Stimulated activated CD4-positive, alpha-beta T cell treated with anti-CD3 and anti-CD28 coated beads, TNF-alpha, amount 100 ng/mL, for 4 hours (primary cell): ENCODE measurements around the gene ADCK1.
"Not testable (repeated sequence)": the region's sequence is repeated elsewhere in the genome, so short reads cannot be mapped to it uniquely, and the experiment has no call there.

Source experiments
- DNase-seq, 3 experiments: peaks; one replicate each; pipeline ENCODE4 v3.0.0-alpha.2; 2020; ENCODE audit warnings: low read depth in 3 of 3

Gene ADCK1, protein sequence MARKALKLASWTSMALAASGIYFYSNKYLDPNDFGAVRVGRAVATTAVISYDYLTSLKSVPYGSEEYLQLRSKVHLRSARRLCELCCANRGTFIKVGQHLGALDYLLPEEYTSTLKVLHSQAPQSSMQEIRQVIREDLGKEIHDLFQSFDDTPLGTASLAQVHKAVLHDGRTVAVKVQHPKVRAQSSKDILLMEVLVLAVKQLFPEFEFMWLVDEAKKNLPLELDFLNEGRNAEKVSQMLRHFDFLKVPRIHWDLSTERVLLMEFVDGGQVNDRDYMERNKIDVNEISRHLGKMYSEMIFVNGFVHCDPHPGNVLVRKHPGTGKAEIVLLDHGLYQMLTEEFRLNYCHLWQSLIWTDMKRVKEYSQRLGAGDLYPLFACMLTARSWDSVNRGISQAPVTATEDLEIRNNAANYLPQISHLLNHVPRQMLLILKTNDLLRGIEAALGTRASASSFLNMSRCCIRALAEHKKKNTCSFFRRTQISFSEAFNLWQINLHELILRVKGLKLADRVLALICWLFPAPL

DNA sequence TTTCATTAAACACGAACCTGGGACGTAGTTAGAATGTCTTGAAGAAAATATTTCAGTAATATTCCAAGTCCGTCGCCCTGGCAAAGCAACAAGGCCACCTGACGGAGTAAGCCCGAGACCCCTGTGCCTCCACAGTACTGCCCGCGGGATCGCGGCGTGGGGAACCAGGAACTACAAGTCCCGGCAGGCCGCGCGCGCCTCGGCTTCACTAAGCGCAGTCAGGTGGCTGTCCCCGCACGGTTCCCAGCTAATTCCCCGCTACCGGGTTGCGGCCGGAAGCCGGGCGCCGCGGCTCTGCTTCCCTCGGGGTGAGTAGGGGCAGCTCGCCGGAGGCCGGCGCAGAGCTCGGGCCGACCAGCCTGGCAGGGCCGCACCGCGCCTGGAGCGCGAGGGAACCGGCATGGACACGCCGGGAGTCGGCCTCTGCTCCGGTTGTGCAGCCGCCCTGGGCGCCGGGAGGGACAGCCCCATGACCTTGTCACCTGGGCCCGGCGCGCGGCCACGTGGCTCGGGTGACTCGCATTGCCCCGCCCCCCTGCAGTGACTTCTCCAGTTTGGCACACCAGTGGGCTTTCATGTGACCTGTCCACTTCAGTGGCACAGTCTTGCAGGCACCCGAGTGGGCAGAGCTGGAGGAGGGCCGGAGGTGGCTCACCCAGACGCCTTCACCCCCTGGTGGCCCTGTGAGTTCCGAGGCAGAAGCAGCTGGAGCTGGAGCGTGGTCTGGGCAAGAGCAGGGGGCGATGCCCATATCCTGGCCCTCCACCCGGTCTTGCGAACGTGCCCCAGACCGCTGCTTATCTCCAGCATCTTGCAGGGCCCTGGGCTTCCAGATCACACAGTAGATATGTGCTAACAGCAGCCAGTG is at the start of gene ADCK1:
Gene ADCK1 (plus strand): TSS at position 247 of the 868 bp plus-strand sequence. CDS start 18,870 bp downstream, outside the sequence.
- peak; percentile 71 to 88 (median 80) for DNase-seq

GRCh38 chr14:77752266-77752665 is 47.6 kb upstream of the ADCK1 start:
- no peak for DNase-seq

DNA sequence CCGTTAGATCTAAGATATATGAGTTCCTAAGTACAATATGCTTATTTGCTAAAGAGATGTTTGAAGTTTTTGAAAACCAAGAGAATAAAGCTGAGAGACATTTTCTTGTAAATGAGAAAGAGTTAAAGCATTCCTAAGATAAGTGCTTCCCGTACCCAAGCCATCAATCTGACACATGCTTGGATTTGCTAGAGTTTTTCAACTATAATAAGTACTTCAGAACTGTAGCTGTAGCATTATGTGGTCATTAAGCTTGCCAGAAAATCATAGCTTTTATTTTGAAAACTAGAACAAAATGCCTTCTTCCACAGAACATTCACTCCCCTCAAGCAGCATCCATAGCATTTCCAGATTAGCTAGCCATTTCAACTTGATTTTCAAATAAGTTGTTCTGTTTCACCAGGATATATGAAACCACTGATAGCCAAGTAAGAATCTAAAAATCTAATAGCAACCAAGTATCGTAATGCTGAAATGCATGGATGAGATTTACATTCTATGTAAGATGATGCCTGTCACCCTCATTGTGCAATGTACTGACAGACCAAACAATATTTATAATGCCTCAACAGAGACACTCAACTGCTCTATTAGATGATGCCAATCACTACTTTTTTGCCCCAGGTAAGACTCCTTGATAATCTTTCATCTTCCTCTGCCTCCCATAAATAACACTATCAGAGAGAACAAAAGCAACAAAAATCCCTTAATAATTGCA is 47.0 kb upstream of the ADCK1 start:
- DNase-seq: no peak

GRCh38 chr14:77760381-77761204 is 39.3 kb upstream of the ADCK1 start, which contains the start of gene SNW1:
TSS of gene SNW1 (minus strand) at chr14:77761156. CDS start at chr14:77761127, 29 bp downstream.
- peak; percentile 68 to 86 (median 77) for DNase-seq

- DNase-seq: no peak
Measured at GRCh38 chr14:77761205-77761931, 38.5 kb upstream of the ADCK1 start.

DNA sequence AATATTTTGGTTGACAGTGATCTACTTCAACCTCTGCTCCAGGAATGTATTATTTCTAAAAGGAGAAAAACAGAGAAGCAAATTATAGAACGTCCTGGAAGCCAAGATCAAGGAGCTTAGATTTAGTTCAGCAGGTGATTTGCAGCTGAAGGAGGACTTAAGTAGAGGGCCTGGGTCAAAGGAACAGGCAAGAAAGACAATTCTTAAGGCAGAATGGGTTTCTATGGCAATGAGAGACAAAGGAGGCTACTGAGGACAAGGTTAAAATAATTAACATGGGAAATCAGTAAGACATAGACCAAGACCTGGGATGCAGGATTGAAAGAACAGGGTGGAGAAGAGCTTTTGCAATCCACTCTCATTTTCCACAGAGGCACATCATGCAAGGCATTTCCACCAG is 36.6 kb upstream of the ADCK1 start:
- no peak for DNase-seq

DNA sequence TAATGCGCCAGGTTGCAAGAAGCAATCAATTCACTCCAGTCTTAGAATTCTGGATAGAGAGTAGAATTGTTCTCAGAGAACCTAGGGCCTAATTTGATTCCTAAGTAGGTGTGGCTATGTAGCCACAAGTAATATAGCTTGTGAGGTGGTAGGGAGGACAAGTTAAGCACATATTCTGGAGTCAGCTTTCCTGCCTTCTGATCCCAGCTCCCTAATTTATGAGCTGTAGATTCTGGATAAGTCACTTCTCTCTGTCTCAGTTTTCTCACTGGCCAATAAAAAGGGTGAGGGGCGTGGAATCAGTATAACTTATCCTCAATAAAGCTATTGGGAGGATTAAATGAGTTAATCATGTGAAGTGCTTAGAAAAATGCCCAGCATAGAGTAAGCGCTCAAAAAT is 35.9 kb upstream of the ADCK1 start:
- DNase-seq: no peak

DNA sequence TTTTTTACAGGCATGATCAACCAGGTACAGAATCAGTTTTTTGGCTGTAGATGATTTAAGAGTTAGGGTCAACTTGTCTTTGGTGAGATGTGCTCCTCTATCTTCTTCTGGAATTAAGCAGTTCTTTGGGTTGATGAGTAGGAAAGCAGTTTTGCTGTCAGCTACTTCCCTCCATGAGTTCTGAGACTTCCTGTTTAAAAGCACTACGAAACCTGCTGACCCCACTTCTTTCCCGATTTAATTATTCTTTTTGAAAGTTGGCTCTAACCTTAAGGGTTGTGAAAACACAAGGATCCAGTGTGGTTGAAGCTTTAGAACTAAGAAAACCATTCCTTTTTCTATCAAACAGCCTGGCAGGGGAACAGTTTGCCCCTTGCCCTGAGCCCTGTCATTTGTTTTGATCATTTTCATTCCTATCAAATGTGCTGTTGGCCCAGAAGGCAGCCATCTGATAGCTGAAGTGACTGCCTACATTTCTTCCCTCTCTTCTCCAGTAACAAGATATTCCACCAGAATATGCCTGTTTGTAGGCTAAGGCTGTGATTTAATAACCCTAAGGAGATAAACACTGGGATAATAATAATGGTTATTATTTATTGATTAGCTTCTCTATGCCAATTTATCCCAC is 31.4 kb upstream of the ADCK1 start:
- not testable (repeated sequence) for DNase-seq

DNA sequence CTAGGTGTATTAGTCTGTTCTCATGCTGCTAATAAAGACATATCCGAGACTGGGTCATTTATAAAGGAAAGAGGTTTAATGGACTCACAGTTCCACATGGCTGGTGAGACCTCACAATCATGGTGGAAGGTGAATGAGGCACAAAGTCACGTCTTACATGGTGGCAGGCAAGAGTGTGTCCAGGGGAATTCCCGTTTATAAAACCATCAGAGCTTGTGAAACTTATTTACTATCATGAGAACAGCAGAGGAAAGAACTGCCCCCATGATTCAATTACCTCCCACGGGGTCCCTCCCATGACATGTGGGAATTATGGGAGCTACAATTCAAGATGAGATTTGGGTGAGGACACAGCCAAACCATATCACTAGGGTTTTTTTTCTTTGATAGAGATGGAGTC is 25.9 kb upstream of the ADCK1 start:
- not testable (repeated sequence) for DNase-seq

DNA sequence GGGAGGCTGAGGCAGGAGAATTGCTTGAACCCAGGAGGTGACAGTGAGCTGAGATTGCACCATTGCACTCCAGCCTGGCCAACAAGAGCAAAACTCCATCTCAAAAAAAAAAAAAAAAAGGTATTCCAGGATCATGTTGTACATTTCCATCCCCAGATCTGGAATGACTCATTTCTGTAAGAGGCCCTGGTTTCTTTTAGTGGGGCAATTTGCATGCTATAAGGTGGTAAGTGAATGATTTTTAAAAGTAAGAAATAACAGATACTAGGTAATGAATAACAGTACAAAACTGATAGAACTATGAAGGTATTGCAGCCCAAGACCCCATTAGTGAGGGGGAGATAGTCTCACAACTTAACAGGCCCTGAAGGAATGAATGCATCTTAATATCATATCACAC is 17.7 kb upstream of the ADCK1 start:
- DNase-seq: no peak

- DNase-seq: no peak
Measured at GRCh38 chr14:77786148-77786547, 13.8 kb upstream of the ADCK1 start.

DNA sequence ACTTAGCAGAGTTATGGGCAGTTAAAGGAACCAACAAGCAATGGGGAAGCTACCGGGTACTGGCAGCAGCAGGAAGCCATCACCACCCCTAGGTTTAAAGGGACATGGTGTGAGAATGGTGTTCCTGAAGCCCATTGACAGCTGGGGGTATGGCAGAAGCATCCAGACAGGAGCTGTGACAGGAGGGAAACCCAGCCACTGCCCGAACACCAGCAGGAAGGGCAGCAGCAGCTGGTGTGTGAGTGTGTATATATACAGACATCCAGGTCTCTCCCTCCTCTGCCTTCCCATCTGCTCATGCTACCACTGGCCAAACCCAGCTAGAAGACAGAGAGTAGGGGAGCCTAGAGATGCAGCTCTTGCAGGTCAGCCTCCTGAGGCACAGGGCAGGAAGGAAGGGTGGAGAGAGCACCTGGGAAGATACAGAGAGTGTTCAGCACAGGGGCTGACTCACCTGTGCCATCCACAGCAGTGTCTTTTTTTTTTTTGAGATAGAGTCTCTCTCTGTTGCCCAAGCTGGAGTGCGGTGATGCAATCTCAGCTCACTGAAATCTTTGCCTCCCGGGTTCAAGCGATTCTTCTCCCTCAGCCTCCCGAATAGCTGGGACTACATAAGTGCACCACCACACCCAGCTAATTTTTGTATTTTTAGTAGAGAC is 9.2 kb upstream of the ADCK1 start:
- no peak for DNase-seq

DNA sequence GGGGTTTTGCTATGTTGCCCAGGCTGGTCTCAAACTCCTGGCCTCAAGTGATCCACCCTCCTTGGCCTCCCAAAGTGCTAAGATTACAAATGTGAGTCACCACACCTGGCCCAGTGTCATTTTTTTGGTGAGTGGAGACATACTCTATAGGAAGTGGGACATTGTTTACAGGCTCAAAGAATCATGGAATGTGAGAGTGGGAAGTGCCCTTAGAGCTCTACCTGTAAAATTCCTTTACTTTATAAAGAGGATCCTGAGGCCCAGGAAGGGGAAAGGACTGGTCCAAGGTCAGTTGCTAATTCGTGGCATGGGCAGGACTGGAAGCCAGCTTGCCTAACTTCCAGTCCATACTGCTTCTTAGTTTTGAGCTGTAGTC is 8.7 kb upstream of the ADCK1 start:
- no peak for DNase-seq

DNA sequence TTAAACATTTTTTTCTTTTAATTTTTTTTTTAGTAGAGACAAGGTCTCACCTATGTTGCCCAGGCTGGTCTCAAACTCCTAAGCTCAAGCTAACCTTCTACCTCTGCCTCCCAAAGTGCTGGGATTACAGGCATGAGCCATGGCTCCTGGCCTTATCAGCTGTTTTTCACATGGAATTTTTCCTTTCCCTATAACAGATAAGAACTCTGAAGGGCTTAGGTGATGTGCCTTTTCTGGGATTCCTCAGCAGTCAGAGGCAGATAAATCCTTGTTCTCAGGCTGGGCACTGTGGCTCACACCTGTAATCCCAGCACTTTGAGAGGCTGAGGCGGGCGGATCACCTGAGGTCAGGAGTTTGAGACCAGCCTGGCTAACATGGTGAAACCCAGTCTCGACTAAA is 6.7 kb upstream of the ADCK1 start:
- not testable (repeated sequence) for DNase-seq

- DNase-seq: no peak
Measured at GRCh38 chr14:77794357-77794756, 5.6 kb upstream of the ADCK1 start.

GRCh38 chr14:77799456-77799855 is 453 bp upstream of the ADCK1 start:
- peak in 1 of 3 experiments; percentile 5 for DNase-seq

GRCh38 chr14:77800814-77801213 is 905 bp downstream of the ADCK1 start:
- no peak for DNase-seq

DNA sequence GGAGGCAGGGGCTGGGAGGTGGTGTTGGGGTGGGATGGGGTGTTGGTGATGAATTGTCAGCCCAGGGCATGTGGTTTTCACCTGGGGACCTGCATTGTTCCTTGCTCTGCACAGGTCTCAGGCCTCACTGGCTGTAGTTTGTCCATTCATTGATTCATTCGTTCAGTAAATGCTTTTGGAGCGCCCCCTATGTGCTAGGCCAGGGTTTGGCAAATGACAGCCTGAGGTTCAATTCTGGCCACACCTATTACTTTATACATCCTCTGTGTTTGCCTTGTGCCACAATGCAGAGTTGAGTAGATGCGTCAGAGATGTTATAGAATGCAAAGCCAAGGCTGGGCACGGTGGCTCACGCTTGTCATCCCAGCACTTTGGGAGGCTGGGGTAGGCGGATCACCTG is 4.7 kb downstream of the ADCK1 start:
- DNase-seq: no peak

DNA sequence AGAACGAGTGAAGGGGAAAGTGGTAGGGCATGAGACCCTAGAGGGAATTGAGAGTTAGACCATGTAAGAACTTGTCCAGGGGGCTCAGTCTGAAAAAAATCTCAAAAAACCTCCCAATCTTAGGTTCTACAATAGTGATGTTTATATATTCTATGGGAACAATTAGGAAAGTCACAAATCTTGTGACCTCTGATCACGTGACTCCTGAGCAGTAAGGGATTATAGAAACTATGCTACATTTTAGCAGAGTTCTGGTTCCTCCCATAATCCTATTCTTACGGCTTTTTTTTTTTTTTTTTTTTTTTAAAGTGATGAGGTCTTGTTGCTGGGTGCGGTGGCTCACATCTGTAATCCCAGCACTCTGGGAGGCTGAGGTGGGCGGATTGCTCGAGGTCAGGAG is 5.8 kb downstream of the ADCK1 start:
- DNase-seq: no peak
